Measurements from ENCODE around the gene C17orf113.
"Not testable (repeated sequence)": the region's sequence is repeated elsewhere in the genome, so short reads cannot be mapped to it uniquely, and the experiment has no call there.

Gene C17orf113

DNA sequence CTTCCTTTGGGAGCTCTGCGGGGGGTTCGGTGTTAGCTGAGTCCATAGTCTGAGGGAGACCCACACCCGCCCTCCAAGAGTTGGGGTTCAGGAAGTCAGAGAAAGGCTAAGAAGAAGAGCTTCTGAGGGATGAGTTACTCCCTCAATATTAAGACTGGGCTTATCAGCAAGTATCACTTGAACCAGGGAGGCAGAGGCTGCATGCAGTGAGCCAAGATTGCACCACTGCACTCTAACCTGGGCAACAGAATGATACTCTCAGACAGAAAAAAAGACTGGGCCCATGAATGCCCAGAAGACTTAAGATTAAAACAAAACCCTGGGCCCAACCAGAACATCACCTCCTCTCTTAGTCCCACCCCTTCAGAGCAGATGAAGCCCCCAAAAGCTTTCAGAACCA, 24.5 kb downstream of the C17orf113 start:
- no peak for DNase-seq (ENCODE audit: low read depth)
- H3K4me3 ChIP-seq (ENCODE audit: low read depth, low read length) = no peak overlapping the region
- TF ChIP-seq, protein P1, sequence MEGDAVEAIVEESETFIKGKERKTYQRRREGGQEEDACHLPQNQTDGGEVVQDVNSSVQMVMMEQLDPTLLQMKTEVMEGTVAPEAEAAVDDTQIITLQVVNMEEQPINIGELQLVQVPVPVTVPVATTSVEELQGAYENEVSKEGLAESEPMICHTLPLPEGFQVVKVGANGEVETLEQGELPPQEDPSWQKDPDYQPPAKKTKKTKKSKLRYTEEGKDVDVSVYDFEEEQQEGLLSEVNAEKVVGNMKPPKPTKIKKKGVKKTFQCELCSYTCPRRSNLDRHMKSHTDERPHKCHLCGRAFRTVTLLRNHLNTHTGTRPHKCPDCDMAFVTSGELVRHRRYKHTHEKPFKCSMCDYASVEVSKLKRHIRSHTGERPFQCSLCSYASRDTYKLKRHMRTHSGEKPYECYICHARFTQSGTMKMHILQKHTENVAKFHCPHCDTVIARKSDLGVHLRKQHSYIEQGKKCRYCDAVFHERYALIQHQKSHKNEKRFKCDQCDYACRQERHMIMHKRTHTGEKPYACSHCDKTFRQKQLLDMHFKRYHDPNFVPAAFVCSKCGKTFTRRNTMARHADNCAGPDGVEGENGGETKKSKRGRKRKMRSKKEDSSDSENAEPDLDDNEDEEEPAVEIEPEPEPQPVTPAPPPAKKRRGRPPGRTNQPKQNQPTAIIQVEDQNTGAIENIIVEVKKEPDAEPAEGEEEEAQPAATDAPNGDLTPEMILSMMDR (IDR thresholded peaks at IDR 0.05; ENCODE audit: low read depth, low read length, missing control alignments) = no peak

- TF ChIP-seq, protein P1 (IDR thresholded peaks at IDR 0.05; ENCODE audit: low read depth, low read length, missing control alignments) = no peak
- no peak overlapping the region for H3K4me3 ChIP-seq (ENCODE audit: low read depth, low read length)
- no peak for DNase-seq (ENCODE audit: low read depth)
Observed at GRCh38 chr17:42025191-42025579, 25.2 kb downstream of the C17orf113 start.

- DNase-seq (ENCODE audit: low read depth) = no peak
- TF ChIP-seq, protein P1 (IDR thresholded peaks at IDR 0.05; ENCODE audit: low read depth, low read length, missing control alignments) = no peak
- no peak overlapping the region for H3K4me3 ChIP-seq (ENCODE audit: low read depth, low read length)
Observed at GRCh38 chr17:42023524-42024349, 26.7 kb downstream of the C17orf113 start.

- not testable (repeated sequence) for DNase-seq (ENCODE audit: low read depth)
Observed at GRCh38 chr17:42020845-42021244, 29.6 kb downstream of the C17orf113 start.

DNA sequence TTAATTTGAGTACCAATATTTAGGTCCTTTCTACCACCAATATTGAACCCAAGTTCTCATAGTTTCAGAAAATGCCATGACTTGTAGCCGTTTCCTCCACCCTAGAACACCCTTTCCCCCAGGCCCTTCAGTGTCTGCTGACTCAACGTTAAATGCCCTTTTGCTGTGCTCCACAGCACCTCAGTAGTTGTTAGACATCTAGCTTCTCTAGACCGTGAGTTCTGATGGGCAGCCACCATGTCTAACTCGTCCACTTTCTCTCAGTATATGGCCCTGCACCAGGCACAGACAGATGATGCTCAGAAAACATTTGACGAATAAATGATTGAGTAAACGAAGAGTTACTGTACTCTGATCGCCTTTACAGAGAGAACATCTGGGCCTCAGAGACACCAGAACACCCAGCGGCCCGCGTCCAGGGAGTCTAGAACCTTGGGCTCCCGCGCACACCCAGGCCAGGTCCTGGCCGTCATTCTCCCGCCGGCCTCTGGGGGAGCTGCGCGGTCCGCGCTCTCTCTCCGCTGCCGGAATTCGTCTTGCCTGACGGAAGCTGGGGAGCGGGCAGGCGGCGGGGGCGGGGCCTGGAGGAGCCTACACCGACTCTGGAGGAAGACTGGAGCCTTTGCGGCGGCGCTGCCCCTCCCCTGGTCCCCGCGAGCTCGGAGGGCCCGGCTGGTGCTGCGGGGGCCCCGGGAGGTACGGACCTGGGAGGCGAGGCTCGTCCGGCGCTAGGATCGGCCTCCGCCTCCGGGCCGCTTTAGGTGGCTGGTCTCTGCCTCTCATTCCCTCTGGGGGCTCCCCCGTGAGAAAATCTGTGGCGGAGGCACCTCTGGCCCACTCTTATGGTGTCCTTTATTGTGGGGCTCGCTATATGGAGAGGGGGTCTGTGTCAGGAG, 30.6 kb downstream of the C17orf113 start, which contains the start of gene NKIRAS2:
Gene NKIRAS2, plus strand, starts transcription at position 582 of the 896 bp plus-strand sequence. CDS start 1,488 bp downstream, outside the sequence.
- TF ChIP-seq, protein P1 (IDR thresholded peaks at IDR 0.05; ENCODE audit: low read depth, low read length, missing control alignments) = peak; percentile 90
- peak within 1 kb of the TSS; percentile 86 for H3K4me3 ChIP-seq (ENCODE audit: low read depth, low read length)
- DNase-seq (ENCODE audit: low read depth) = peak; percentile 68

More at GRCh38 chr17:42020845-42021244, 29.6 kb downstream of the C17orf113 start:
- peak overlapping the region; percentile 86 for H3K4me3 ChIP-seq (ENCODE audit: low read depth, low read length)

DNA sequence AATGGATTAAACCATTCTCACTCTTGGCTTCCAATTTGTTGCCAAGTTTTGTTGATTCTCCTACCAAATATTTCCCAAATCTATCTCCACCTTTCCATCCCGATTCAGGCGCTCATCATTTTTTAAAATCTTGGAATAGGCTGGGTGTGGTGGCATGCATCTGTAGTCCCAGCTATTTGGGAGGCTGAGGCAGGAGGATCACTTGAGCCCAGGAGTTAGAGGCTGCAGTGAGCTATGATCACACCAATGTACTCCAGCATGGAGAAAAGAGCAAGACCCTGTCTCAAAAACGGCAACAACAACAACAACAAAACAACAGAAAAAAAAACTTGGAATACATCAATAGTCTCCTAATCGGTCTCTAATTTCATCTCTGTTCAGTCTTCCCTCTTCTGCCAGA, 31.4 kb downstream of the C17orf113 start:
- no peak overlapping the region for H3K4me3 ChIP-seq (ENCODE audit: low read depth, low read length)
- TF ChIP-seq, protein P1 (IDR thresholded peaks at IDR 0.05; ENCODE audit: low read depth, low read length, missing control alignments) = no peak
- DNase-seq (ENCODE audit: low read depth) = no peak

- TF ChIP-seq, protein P1 (IDR thresholded peaks at IDR 0.05; ENCODE audit: low read depth, low read length, missing control alignments) = no peak
- no peak for DNase-seq (ENCODE audit: low read depth)
- peak overlapping the region; percentile 97 for H3K4me3 ChIP-seq (ENCODE audit: low read depth, low read length)
Observed at GRCh38 chr17:42018339-42018738, 32.1 kb downstream of the C17orf113 start.

Data from GM12864 (cell line).